ENCODE results near the gene CKAP2L.
A peak's percentile ranks its signal among the peaks of the same experiment; 100 is the strongest.

Gene CKAP2L

DNA sequence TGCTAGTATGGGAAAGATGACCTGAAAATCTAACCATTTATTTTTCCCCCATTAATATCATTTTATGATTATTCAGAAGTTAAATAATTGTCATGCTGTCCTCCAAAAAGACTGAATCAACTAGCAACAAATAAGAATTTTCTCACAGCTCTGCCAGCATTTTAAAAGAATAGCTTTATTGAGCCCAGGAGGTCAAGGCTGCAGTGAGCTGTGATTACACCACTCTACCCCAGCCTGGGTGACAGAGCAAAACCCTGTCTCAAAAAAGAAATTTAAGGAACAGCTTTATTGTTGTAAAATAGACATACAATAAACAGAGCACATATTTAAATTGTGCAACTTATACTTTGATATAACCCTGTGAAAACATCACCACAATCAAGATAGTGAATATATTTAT, 44.7 kb upstream of the CKAP2L start:
- no peak for DNase-seq
- Mint-ChIP-seq H3K27ac (no peak overlapping the region), H3K27me3 (ENCODE audit: low read depth, poor library complexity) (peaks cover 29% of the 10 kb centered on the region), H3K9me3 (peaks cover 27% of the 10 kb centered on the region), H3K36me3 (ENCODE audit: low read depth) (peaks cover 16% of the 10 kb centered on the region), H3K4me3 (no peak overlapping the region), H3K4me1 (peaks cover 13% of the 10 kb centered on the region)
- TF ChIP-seq, protein P1, sequence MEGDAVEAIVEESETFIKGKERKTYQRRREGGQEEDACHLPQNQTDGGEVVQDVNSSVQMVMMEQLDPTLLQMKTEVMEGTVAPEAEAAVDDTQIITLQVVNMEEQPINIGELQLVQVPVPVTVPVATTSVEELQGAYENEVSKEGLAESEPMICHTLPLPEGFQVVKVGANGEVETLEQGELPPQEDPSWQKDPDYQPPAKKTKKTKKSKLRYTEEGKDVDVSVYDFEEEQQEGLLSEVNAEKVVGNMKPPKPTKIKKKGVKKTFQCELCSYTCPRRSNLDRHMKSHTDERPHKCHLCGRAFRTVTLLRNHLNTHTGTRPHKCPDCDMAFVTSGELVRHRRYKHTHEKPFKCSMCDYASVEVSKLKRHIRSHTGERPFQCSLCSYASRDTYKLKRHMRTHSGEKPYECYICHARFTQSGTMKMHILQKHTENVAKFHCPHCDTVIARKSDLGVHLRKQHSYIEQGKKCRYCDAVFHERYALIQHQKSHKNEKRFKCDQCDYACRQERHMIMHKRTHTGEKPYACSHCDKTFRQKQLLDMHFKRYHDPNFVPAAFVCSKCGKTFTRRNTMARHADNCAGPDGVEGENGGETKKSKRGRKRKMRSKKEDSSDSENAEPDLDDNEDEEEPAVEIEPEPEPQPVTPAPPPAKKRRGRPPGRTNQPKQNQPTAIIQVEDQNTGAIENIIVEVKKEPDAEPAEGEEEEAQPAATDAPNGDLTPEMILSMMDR (IDR thresholded peaks at IDR 0.05): no peak

DNA sequence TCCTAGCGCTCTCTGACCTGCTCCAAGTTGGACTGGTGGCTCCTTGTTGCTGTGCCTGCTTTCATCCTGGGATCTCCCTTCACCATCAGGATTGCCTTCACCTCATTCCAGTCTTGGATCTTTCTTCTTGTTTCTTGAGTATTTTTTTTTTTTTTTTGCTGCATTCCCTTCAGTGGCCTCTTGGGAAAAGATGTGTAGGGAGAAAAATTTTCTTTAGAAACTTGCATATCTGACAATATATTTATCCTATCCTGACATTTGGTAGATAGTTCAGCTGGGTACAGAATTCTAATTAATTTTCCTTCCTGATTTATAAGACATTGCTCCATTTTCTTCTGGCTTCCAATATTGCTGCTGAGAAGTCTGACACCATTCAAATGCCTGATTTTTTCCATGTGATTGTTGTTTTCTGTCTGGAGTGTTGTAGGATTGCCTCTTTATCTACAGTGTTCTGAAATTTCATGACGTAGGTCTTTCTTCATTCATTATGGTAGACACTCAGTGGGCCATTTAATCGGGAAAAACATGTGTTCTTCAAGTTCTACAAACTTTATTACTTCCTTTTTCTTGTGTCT, 42.9 kb upstream of the CKAP2L start:
- H3K27ac Mint-ChIP-seq: no peak overlapping the region
- peaks cover 16% of the 10 kb centered on the region for H3K36me3 Mint-ChIP-seq (ENCODE audit: low read depth)
- peaks cover 27% of the 10 kb centered on the region for H3K9me3 Mint-ChIP-seq
- peaks cover 14% of the 10 kb centered on the region for H3K27me3 Mint-ChIP-seq (ENCODE audit: low read depth, poor library complexity)
- no peak for DNase-seq
- no peak overlapping the region for H3K4me3 Mint-ChIP-seq
- TF ChIP-seq, protein P1 (IDR thresholded peaks at IDR 0.05): no peak
- peaks cover 5% of the 10 kb centered on the region for H3K4me1 Mint-ChIP-seq

DNA sequence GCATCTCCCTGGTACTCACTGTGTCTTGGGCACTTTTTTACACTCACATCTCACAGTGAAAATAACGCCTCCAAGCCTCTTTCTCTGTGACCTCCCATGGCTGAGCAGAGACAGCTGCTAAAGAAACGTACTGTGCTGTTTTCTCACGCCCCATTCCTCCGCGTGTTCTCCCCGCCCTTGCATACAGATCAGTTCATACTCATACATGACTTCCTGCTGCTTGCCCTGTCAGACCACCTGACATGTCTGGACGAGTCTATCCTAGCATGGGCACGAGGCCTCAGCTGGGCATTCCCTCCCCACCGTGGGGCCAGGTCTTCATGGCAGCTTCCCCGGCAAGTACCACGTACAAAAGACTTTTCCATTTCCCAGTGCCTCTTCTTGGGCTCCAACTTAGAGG, 41.1 kb upstream of the CKAP2L start:
- Mint-ChIP-seq H3K4me3 (no peak overlapping the region), H3K27me3 (ENCODE audit: low read depth, poor library complexity) (peaks cover 3% of the 10 kb centered on the region), H3K27ac (peak overlapping the region; percentile 33), H3K4me1 (no peaks in the 10 kb centered on the region), H3K36me3 (ENCODE audit: low read depth) (peaks cover 16% of the 10 kb centered on the region), H3K9me3 (peaks cover 27% of the 10 kb centered on the region)
- DNase-seq: no peak
- TF ChIP-seq, protein P1 (IDR thresholded peaks at IDR 0.05): no peak

DNA sequence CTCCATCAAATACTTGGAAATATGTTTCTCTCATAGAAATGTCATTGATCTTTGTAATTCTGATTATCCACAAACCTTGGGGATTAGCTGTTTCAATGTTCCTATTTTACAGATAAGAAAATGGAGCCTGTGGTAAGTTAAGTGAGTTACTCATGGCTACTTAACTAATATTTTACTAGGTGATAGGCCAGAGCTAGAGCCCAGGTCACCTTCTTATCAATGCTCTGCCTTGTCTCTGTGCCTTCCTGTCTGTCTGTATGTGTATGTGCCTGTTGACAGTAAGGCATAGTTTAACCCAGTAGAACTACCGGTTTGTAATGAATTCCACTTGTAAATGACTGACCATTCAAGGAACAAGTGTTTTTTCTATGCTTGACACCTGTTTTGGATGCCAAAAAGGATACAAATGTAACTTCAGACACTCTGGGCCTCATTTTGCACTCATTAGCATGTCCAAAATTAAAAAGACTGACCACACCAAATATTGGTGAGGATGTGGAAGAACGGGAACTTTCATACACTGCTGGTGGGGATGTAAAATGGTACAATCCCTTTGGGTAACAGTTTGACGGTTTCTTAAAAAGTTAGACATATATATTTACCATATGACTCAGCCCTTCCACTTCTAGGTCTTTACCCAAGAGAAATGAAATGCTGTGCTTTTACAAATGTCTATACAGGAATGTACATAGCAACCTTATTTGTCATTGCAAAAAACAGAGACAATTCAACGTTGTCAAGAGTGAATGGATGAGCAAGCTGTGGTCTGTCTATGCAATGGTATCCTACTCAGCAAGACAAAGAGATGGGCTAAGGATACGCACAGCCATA, 39.5 kb upstream of the CKAP2L start:
- peaks cover 28% of the 10 kb centered on the region for H3K9me3 Mint-ChIP-seq
- H3K36me3 Mint-ChIP-seq (ENCODE audit: low read depth): peaks cover 16% of the 10 kb centered on the region
- H3K27me3 Mint-ChIP-seq (ENCODE audit: low read depth, poor library complexity): no peaks in the 10 kb centered on the region
- H3K27ac Mint-ChIP-seq: no peak overlapping the region
- TF ChIP-seq, protein P1 (IDR thresholded peaks at IDR 0.05): no peak
- H3K4me3 Mint-ChIP-seq: no peak overlapping the region
- H3K4me1 Mint-ChIP-seq: peaks cover 8% of the 10 kb centered on the region
- DNase-seq: no peak

DNA sequence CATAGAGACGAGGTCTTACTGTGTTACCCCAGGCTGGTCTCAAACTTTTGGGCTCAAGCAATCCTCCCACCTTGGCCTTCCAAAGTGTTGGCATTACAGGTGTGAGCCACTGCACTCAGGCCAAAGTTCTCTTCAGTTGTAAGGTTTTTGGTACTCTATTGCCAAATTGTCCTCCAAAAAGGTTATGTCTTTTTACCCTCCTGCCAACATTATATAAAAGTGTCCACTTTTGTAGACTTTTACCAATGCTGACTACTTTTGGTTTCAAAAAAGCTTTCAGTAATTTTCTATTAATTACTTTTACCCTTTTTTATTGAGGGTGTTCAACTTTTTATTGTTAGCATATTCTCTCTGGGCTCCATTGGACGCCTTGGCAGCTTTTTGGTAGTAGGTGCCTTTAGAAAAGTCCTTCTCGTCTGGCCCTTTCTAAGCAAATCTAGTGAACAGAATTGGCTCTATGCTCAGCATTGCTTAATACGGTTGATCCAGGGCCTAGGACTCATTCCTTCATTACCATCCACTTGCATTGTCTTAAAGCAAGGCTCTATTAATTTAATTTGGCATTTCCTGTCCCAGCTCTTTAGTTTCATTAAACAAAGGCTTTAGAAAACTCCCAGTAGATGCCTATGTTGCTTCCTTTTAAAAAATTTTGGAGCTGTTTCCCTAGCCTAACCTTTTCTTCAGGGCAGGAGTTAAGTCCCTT, 36.6 kb upstream of the CKAP2L start:
- TF ChIP-seq, protein P1 (IDR thresholded peaks at IDR 0.05): no peak
- Mint-ChIP-seq H3K9me3 (peaks cover 18% of the 10 kb centered on the region), H3K4me3 (no peak overlapping the region), H3K27ac (peak overlapping the region; percentile 30), H3K36me3 (ENCODE audit: low read depth) (no peaks in the 10 kb centered on the region), H3K27me3 (ENCODE audit: low read depth, poor library complexity) (peaks cover 7% of the 10 kb centered on the region), H3K4me1 (peaks cover 10% of the 10 kb centered on the region)
- DNase-seq: no peak
